AG04450 (cell line): ENCODE data around the gene GPR137C. TPM values are rescaled to one million over a fixed set of nuclear protein-coding genes. Genes with fewer than 3 reads are reported as not detected.

Experiments used
- CTCF ChIA-PET: fragments of 300-600, 350-600 bp; formaldehyde crosslinking; extraction: SDS; loops from one replicate; lab custom pipeline; 2022; ENCODE audit warnings: antibody characterized with exemption, inconsistent platforms; lab: Charles Lee
- POLR2A ChIA-PET: fragments of 350-600 bp; formaldehyde crosslinking; extraction: SDS; loops from one replicate; lab custom pipeline; 2021; ENCODE audit warnings: antibody characterized with exemption, inconsistent platforms; lab: Yijun Ruan, JAX
- DNase-seq: peaks from one replicate; pipeline ENCODE4 v3.0.0-alpha.2; 2011; ENCODE audit warnings: low read depth, low spot score
- H3K27ac ChIP-seq: one replicate; pipeline ENCODE4 v1.5.1; 2012; ENCODE audit warnings: low read depth, low read length, control low read depth
- H3K27me3 ChIP-seq: one replicate; pipeline ENCODE4 v1.6.0; 2012; ENCODE audit warnings: low read length; ENCODE audit not compliant: control insufficient read depth, insufficient read depth
- H3K4me3 ChIP-seq: 2 replicates; pipeline ENCODE4 v1.5.1; 2011; ENCODE audit warnings: mild to moderate bottlenecking, low read depth, low read length, control low read depth
- H3K9me3 ChIP-seq: 2 replicates; pipeline ENCODE4 v1.5.1; 2012; ENCODE audit warnings: low read length; ENCODE audit not compliant: control insufficient read depth, insufficient read depth
- CTCF ChIP-seq: IDR thresholded peaks from 2 replicates; pipeline ENCODE4 v1.5.1; 2011; ENCODE audit warnings: low read depth, low read length, control low read depth, inconsistent platforms
- polyA plus RNA-seq: library from polyadenylated mRNA; depleted of rRNA; stranded (reverse); fragments of >200 nt; gene quantifications from 2 replicates; pipeline ENCODE4 v1.2.3, GENCODE V29; 2011; rRNA removed

The GPR137C gene
- polyA plus RNA-seq, 1 experiment, result 1.3 TPM

- POLR2A ChIA-PET, result no interaction called here
- Histone ChIP-seq H3K9me3 (no peaks in the 10 kb centered on the region), H3K4me3 (no peak overlapping the region), H3K27me3 (no peaks in the 10 kb centered on the region), H3K27ac (no peak overlapping the region)
- CTCF ChIA-PET, result no interaction called here
- TF ChIP-seq CTCF, result no peak
- no peak for DNase-seq
Measured at GRCh38 chr14:52663850-52664249, 111.2 kb downstream of the GPR137C start.

- H3K9me3 ChIP-seq, result no peaks in the 10 kb centered on the region
- CTCF ChIA-PET, result interaction anchor here (0.6 kb wide), 1 partner anchor 37 kb away, joined by 3 read pairs; no protein-coding TSS in a partner anchor
- DNase-seq, result no peak
- TF ChIP-seq CTCF, result peak; percentile 43
- POLR2A ChIA-PET, result no interaction called here
- no peak overlapping the region for H3K27ac ChIP-seq
- H3K4me3 ChIP-seq, result no peak overlapping the region
- no peaks in the 10 kb centered on the region for H3K27me3 ChIP-seq
Measured at GRCh38 chr14:52678591-52678990, 126.0 kb downstream of the GPR137C start.

- DNase-seq, result no peak
- Histone ChIP-seq H3K27me3 (no peaks in the 10 kb centered on the region), H3K27ac (no peak overlapping the region), H3K9me3 (no peaks in the 10 kb centered on the region), H3K4me3 (no peak overlapping the region)
- ChIA-PET POLR2A (no interaction called here), CTCF (no interaction called here)
- TF ChIP-seq CTCF, result no peak
Measured at GRCh38 chr14:52683985-52684520, 131.4 kb downstream of the GPR137C start.

- Histone ChIP-seq H3K27ac (no peak overlapping the region), H3K9me3 (no peaks in the 10 kb centered on the region), H3K27me3 (no peaks in the 10 kb centered on the region), H3K4me3 (no peak overlapping the region)
- no peak for TF ChIP-seq CTCF
- no peak for DNase-seq
- ChIA-PET POLR2A (no interaction called here), CTCF (interaction anchor here (0.5 kb wide), 1 partner anchor 390 kb away, joined by 3 read pairs; no protein-coding TSS in a partner anchor)
Measured at GRCh38 chr14:52686176-52686575, 133.5 kb downstream of the GPR137C start.

Other genes starting within 250 kb of the GPR137C start
- gene PTGER2, start 238.5 kb upstream of the GPR137C start, polyA plus RNA-seq, result 56.9 and 70.7 TPM in 2 replicates
- 2.5 and 3.8 TPM in 2 replicates for gene TXNDC16, start 331 bp upstream of the GPR137C start, polyA plus RNA-seq
- 30.9 and 43.6 TPM in 2 replicates for gene ERO1A, start 142.7 kb downstream of the GPR137C start, polyA plus RNA-seq
- 91.9 and 140 TPM in 2 replicates for gene PSMC6, start 154.4 kb downstream of the GPR137C start, polyA plus RNA-seq
- 9.7 and 13.1 TPM in 2 replicates for gene STYX, start 177.3 kb downstream of the GPR137C start, polyA plus RNA-seq
- gene GNPNAT1, start 238.8 kb downstream of the GPR137C start, polyA plus RNA-seq, result 40.7 and 47.2 TPM in 2 replicates